Esophagus (tissue), 2 donors: ENCODE results near the gene PTPRM. TPM values are rescaled to one million over a fixed set of nuclear protein-coding genes. Genes with fewer than 3 reads are reported as not detected.
"Not testable (repeated sequence)": the region's sequence is repeated elsewhere in the genome, so short reads cannot be mapped to it uniquely, and the experiment has no call there.

Experiments used
- H3K27ac ChIP-seq, 2 donors: one replicate each; pipeline ENCODE4 v1.5.1; 2013; ENCODE audit warnings: low read depth in 2 of 2, mild to moderate bottlenecking in 2 of 2, inconsistent platforms in 1 of 2, low read length in 1 of 2, moderate library complexity in 1 of 2
- H3K27me3 ChIP-seq, 2 donors: one replicate each; pipeline ENCODE4 v1.6.1; 2013; ENCODE audit warnings: low read length in 2 of 2, control low read depth in 1 of 2, mild to moderate bottlenecking in 1 of 2; ENCODE audit not compliant: insufficient read depth in 2 of 2, control insufficient read depth in 1 of 2
- H3K36me3 ChIP-seq, 2 donors: one replicate each; pipeline ENCODE4 v1.6.1; 2013; ENCODE audit warnings: low read length in 1 of 2; ENCODE audit not compliant: control insufficient read depth in 2 of 2, insufficient read depth in 2 of 2
- H3K4me1 ChIP-seq, 2 donors: one replicate each; pipeline ENCODE4 v1.6.1; 2013; ENCODE audit warnings: low read length in 1 of 2; ENCODE audit not compliant: control insufficient read depth in 2 of 2, insufficient read depth in 2 of 2
- H3K4me3 ChIP-seq, 2 donors: one replicate each; pipeline ENCODE4 v1.5.1; 2013; ENCODE audit warnings: low read length in 2 of 2, mild to moderate bottlenecking in 2 of 2, low read depth in 1 of 2, moderate library complexity in 1 of 2
- H3K9me3 ChIP-seq, 2 donors: one replicate each; pipeline ENCODE4 v1.6.1; 2013; ENCODE audit warnings: mild to moderate bottlenecking in 2 of 2, low read depth in 1 of 2, low read length in 1 of 2, moderate library complexity in 1 of 2; ENCODE audit not compliant: control insufficient read depth in 2 of 2, insufficient read depth in 1 of 2
- WGBS, 2 donors: extraction: QIAGEN DNeasy Blood & Tissue Kit; methylation state at CpG; one replicate each; pipeline ENCODE4 v1.1.7; 2013; 5-methylcytosine and 5-hydroxymethylcytosine counted together
- polyA plus RNA-seq, 2 donors: library from polyadenylated mRNA; stranded (reverse); fragments of 200-250 nt; gene quantifications; one replicate each; pipeline ENCODE4 v1.2.3, GENCODE V29; 2013
- donor health status: healthy with polysubstance abuse.
- donor health status: Bipolar disorder and iron deficiency.

PTPRM gene
- polyA plus RNA-seq, 2 donors = 6.3 to 10.4 TPM

DNA sequence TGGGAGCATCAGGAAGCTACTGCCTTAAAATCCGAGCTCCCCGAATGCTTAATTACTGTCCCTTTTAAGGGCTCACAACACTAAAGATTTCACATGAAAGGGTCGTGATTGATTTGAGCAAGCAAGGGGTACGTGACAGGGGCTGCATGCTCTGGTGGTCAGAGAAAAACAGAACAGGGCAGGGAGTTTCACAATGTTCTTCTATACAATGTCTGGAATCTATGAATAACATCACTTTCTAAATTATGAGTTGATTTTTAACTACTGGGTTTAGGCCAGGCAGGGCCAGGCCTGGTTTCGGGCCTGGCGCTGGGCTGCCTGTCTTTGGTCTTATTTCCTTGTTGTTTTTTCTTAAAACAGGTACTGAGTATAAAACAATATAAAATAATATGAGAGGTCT is 169.4 kb downstream of the PTPRM start:
- not testable (repeated sequence) for H3K9me3 ChIP-seq, H3K4me3 ChIP-seq, H3K4me1 ChIP-seq, H3K27me3 ChIP-seq, H3K36me3 ChIP-seq, H3K27ac ChIP-seq
- 86 to 91% methylated on average over 6 of the region's 6 CpGs for WGBS, 2 donors

DNA sequence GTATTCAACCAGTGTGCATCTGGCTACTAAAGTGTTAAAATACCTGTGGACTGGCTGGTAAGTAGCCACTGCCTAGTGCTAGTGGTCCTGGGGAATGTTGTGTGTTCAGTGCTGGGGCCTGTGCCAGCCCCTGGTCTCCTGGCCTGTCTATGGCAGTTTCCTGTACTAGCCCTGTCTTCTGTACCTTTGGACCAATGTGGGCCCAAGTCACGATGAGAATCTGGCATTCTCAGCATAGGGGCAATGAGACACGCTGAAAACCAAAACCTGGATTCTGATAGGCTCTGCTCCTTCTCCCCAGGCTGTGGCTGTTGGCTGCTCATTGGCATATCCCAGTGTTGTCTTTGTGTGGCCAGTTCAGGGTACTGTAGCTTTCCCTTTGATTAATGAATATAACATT is 170.4 kb downstream of the PTPRM start:
- no peak overlapping the region for H3K27ac ChIP-seq
- 83 to 94% methylated on average over 2 of the region's 2 CpGs for WGBS, 2 donors
- no peaks in the 10 kb centered on the region for H3K27me3 ChIP-seq
- no peaks in the 10 kb centered on the region for H3K9me3 ChIP-seq
- no peaks in the 10 kb centered on the region for H3K4me1 ChIP-seq
- H3K4me3 ChIP-seq = no peak overlapping the region
- no peaks in the 10 kb centered on the region for H3K36me3 ChIP-seq

DNA sequence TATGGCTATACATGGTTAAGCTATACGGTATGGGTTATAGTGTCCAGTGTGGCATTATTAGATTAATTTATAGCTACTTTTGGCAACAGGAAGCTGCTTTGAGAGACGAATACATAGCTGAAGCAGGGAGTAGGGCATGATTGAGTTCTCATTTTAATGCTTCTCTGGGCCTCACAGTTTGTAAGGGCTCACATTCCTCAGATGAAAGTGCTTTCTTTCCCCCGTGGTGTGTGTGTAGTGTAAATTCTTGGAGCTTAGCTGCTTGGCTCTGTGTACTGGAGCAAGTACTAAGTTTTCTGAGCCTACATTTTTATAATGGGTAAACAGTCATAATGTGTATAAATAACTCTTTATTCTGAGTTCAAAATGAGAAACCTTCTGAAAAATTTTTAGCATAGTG is 173.7 kb downstream of the PTPRM start:
- no peaks in the 10 kb centered on the region for H3K27me3 ChIP-seq
- WGBS, 2 donors = 39 to 41% methylated on average over 3 of the region's 3 CpGs
- H3K36me3 ChIP-seq = no peaks in the 10 kb centered on the region
- no peak overlapping the region for H3K27ac ChIP-seq
- no peaks in the 10 kb centered on the region for H3K4me1 ChIP-seq
- no peaks in the 10 kb centered on the region for H3K9me3 ChIP-seq
- H3K4me3 ChIP-seq = no peak overlapping the region

DNA sequence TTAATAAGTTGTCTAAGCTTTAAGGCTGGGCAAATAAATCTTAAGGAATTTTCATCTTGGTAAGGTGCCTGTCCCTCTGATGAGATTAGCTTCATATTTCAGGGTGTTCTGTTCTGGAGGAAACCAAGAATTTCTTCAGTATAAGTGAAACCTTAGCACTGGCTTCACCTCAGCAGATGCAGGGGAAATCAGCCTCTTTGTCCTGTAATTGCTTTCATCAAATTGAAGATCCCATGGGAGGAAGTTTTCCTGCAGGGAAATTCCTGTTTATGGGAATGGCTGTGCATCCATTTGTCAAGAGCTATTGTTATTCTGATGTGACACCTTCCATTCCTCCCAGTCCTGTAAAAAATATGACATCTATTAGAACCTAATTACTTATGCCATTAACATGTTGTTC is 174.5 kb downstream of the PTPRM start:
- H3K4me3 ChIP-seq = no peak overlapping the region
- no peaks in the 10 kb centered on the region for H3K36me3 ChIP-seq
- H3K4me1 ChIP-seq = peaks cover 0 to under 1% of the 10 kb centered on the region in 2 donors
- no peaks in the 10 kb centered on the region for H3K27me3 ChIP-seq
- no peak overlapping the region for H3K27ac ChIP-seq
- no peaks in the 10 kb centered on the region for H3K9me3 ChIP-seq

DNA sequence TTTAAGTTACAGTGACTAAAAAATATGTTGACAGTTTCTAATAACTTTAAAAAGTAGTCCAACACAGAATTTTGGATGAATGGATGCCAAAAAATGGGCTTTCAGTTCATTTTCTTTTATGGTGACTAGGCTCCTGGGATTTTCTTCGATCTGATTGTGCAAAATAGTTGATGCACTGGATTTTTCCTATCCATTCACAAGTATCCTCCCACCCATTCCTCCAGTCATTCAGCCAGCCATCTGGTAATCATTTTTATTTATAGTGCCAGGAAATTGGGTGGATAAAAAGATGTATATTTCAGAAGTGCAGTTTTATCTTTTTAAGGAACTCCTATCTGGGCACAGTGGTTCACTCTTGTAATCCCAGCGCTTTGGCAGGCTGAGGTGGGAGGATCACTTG is 175.1 kb downstream of the PTPRM start:
- Histone ChIP-seq H3K4me1 (peaks cover 0 to 2% of the 10 kb centered on the region in 2 donors), H3K36me3 (no peaks in the 10 kb centered on the region), H3K4me3 (no peak overlapping the region), H3K27me3 (no peaks in the 10 kb centered on the region), H3K27ac (no peak overlapping the region), H3K9me3 (no peaks in the 10 kb centered on the region)
- 67 to 75% methylated on average over 2 of the region's 2 CpGs for WGBS, 2 donors

DNA sequence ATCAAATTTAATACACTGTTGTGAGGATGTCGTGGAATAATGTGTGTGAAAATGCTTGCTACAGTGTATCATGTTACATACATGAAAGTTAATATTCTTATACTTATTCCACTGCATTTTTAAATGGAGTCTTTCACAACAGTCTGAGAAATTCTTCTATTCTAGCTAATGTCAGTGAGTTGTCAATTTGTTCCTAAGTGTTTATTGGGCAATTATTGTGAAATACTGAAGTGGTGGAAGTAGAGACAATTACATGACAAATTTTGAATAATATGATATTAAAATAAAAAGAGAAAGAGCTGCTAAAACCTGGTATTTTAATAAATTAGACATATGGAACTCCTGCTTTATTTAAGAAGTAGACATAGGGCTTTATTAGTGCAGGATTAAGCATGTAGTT is 176.1 kb downstream of the PTPRM start:
- Histone ChIP-seq H3K36me3 (no peaks in the 10 kb centered on the region), H3K4me1 (peaks cover 0 to 3% of the 10 kb centered on the region in 2 donors)
- WGBS, 2 donors = 71 to 76% methylated on average over 1 of the region's 1 CpG

DNA sequence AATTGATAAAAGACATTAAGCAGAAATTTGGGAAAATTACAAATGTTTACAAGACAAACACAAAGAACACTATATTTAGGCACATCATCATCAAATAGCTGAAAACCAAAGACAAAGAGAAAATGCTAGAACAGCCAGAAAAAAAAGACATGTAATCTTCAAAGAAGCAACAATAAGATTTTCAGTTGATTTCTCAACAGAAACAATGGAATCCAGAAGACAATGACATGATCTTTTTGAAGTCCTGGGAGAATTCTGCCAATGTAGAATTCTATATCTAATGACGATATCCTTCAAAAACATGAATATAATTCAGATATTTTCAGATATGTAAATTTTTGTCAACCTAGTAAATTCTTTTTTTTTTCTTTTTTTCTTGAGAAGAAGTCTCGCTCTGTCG is 179.0 kb downstream of the PTPRM start:
- Histone ChIP-seq H3K36me3 (no peaks in the 10 kb centered on the region), H3K27me3 (no peaks in the 10 kb centered on the region), H3K27ac (no peak overlapping the region), H3K9me3 (no peaks in the 10 kb centered on the region), H3K4me1 (peaks cover 0 to 5% of the 10 kb centered on the region in 2 donors), H3K4me3 (no peak overlapping the region)
- 92 to 96% methylated on average over 3 of the region's 3 CpGs for WGBS, 2 donors

More for the DNA sequence above, 176.1 kb downstream of the PTPRM start:
- no peaks in the 10 kb centered on the region for H3K9me3 ChIP-seq
- no peaks in the 10 kb centered on the region for H3K27me3 ChIP-seq
- H3K27ac ChIP-seq = no peak overlapping the region
- no peak overlapping the region for H3K4me3 ChIP-seq

DNA sequence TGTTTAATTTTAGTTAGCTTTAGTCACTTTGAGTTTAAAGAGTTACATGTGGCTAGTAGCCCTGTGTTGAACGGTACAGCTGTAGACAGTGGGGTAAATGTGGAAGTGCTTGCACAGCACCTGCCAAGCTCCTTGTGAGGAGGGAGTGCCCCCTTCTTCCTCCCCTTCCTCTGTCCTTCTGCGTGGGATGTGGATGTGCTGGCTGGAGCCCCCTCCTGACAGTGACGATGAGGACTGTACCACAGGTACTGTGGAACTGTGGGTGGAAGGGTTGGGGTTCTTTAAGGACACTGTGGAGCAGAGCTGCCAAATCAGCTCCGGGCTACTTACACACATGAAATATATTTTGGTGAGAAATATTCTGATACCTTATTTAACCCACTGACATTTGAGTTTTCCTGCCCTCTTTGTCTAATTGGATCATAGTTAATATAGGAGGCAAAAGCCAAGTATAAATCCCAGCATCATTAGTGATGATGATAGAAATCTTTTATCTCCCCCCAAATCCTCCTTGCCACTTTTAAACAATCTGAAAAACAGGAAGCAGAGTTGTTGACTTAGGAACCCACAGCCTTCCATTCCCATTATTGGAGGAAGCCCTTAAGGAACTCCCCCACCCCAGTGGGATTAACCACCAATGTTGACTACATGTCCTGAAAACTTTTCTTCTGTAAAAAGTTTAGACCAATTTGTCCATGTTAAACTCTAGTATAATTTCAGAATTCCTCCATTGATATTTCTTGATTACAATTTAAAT is 181.3 kb downstream of the PTPRM start:
- Histone ChIP-seq H3K9me3 (no peaks in the 10 kb centered on the region), H3K4me1 (peaks cover 0 to 5% of the 10 kb centered on the region in 2 donors)

DNA sequence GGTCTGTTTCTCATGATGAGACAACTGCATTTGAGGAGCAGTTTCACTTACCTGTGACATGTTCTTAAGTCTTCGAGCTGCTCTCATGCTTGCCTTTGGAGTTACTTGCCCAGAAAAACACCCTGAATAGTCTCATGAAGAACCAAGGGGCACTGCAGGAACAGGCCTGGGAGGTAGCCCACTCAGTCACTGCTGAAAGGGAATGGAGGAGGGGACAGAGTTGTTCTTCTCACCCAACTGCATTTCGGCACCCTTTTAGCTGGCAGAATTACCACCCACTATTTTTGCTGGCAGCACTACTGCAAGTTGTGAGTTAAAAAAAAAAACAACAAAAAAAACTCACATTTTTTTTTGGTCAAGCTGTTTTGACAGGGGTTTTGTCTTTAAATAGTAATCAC is 181.9 kb downstream of the PTPRM start:
- Histone ChIP-seq H3K4me1 (peaks cover 0 to 5% of the 10 kb centered on the region in 2 donors), H3K9me3 (no peaks in the 10 kb centered on the region), H3K27ac (no peak overlapping the region), H3K4me3 (no peak overlapping the region), H3K36me3 (no peaks in the 10 kb centered on the region), H3K27me3 (no peaks in the 10 kb centered on the region)
- 48 to 52% methylated on average over 2 of the region's 2 CpGs for WGBS, 2 donors

More for the DNA sequence above, 181.3 kb downstream of the PTPRM start:
- Histone ChIP-seq H3K4me3 (no peak overlapping the region), H3K27me3 (no peaks in the 10 kb centered on the region), H3K36me3 (no peaks in the 10 kb centered on the region), H3K27ac (no peak overlapping the region)
- WGBS, 2 donors = 35 to 41% methylated on average over 4 of the region's 4 CpGs

DNA sequence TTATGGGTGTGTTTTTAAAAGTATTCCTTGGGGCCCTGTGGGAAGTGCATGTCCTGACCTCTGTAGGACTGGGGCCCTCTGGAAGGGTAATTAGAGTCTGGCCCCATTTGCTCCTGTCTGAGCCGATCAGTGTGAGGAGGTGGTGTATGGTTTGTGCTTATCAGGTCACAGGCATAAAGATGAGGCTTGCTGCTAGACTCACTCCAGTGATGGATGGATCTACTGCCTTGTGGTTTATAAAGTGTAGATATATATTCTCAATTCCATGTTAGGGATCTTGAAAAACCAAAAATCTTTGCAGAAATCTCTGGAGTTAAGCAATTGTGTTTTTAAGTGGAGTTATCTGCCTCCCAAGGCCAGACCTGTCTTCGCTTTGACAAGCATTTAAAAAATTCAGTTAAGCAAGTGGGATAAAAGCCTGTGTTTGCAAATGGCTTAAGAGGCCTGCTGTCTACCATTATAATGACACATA is 182.4 kb downstream of the PTPRM start:
- Histone ChIP-seq H3K9me3 (no peaks in the 10 kb centered on the region), H3K27me3 (no peaks in the 10 kb centered on the region), H3K4me3 (no peak overlapping the region), H3K27ac (no peak overlapping the region), H3K4me1 (peaks cover 0 to 5% of the 10 kb centered on the region in 2 donors), H3K36me3 (no peaks in the 10 kb centered on the region)
- 43 to 47% methylated on average over 2 of the region's 2 CpGs for WGBS, 2 donors
